Astrocyte (in vitro differentiated cells and primary cell): ENCODE measurements around the gene CDKAL1.

Source experiments
- CTCF ChIP-seq: IDR thresholded peaks from 2 replicates; pipeline ENCODE4 v1.5.1; 2011; ENCODE audit warnings: low read depth, mild to moderate bottlenecking, inconsistent platforms, low read length, moderate library complexity; ENCODE audit not compliant: insufficient read depth
- EZH2 ChIP-seq: IDR thresholded peaks from 2 replicates; pipeline ENCODE4 v1.6.1; 2012; ENCODE audit warnings: mild to moderate bottlenecking, low read length, inconsistent platforms; ENCODE audit not compliant: insufficient read depth

- TF ChIP-seq CTCF (no peak), EZH2 (no peak)
Measured at GRCh38 chr6:20486641-20487040, 47.6 kb upstream of the CDKAL1 start.
